Neural progenitor cell (in vitro differentiated cells): ENCODE measurements around the gene DPP3.

Experiments used
- CTCF ChIP-seq: fragments of 200-600 bp; sonication (generic); IDR thresholded peaks from 2 replicates; pipeline ENCODE4 v1.5.1; 2017; ENCODE audit warnings: antibody characterized with exemption, mild to moderate bottlenecking
- EZH2 ChIP-seq: fragments of 200-600 bp; sonication (generic); IDR thresholded peaks from 2 replicates; pipeline ENCODE4 v1.6.1; 2017; ENCODE audit warnings: antibody characterized with exemption, mild to moderate bottlenecking, moderate library complexity
- EZH2phosphoT487 ChIP-seq: fragments of 200-600 bp; sonication (generic); IDR thresholded peaks from 2 replicates; pipeline ENCODE4 v1.6.1; 2017; ENCODE audit warnings: antibody characterized with exemption

GRCh38 chr11:66498506-66498905 lies 18.3 kb downstream of the DPP3 start:
- TF ChIP-seq CTCF (no peak), EZH2 (no peak), EZH2phosphoT487 (no peak)
